Activated T-helper 1 cell treated with anti-CD3 and anti-CD28 coated beads, Interleukin-2, amount 50 U/mL, for 16 hours (primary cell): ENCODE measurements around the gene CINP.
"Not testable (repeated sequence)": the region's sequence is repeated elsewhere in the genome, so short reads cannot be mapped to it uniquely, and the experiment has no call there.

Source experiments
- DNase-seq, 2 donors: peaks; one replicate each; pipeline ENCODE4 v3.0.0-alpha.2; 2020; ENCODE audit warnings: low read depth in 1 of 2, low spot score in 1 of 2

The CINP gene

GRCh38 chr14:102321456-102322422, 41.0 kb downstream of the CINP start:
- DNase-seq, result no peak

DNA sequence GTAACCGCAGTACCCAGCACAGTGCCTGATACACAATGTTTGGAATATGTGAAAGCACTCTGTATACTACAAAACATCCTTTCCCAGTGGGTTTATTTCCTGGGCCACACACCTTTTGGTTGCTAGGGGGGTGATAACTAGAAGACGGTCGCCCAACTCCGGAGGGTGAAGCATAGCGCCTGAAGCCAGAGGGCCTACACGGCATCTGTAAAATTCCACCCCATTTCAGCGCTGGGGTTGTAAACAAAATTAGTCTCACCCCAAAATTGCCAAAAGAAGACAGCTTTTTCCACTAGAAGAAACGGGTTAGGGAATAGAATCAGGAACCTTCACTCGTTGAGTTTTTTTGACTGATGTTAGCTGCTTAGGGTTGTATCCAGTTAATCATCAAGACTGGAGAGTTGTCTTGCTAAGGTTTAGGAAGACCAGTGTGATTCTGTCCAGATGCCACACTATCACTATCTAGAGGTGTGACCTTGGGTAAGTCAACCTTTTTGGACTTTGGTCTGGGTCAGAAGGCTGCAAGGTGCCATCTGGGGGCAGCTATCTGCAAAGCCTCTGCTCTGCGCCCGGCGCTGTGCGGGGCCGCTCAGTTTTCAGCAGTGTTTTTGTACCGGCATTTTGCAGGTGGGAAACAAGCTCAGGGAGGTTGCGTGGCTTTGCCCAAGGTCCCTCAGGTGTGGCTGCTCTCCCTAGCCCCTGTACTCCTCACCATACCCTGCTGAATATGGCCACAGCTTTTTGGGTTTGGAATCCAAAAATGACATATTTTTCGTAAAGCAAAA, 41.8 kb downstream of the CINP start:
- DNase-seq, result no peak

DNA sequence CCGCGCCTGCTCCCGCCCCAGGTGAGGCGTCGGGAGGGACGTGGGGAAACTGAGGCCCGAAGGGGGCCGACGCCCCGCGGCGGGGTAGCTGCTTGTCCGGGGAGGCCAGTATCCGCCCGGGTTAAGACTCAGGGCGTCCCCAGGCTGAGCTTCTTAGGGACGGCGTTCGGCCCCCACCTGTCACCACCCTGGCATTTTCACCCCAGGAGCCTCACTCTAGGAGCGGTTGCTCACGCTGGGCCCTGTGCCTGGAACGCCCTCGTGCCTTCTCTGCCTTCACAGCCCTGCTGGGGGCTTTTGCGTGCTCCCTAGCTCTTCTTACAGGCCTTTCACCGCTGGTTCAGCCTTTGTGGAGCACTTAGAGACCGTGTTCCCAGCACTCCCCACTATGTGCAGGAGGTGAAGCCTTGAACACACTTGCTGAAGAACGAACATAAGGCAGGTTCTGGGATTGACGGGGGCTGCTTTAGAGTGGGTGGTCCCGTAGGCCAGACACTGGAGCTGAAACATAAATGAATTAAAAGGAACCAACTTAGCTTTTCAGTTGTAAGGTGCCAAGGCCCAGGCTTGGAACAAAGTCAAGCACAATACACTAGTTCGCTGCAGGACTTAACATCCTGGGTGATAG, 42.5 kb downstream of the CINP start:
- DNase-seq, result peak in 1 of 2 donors; percentile 25

DNA sequence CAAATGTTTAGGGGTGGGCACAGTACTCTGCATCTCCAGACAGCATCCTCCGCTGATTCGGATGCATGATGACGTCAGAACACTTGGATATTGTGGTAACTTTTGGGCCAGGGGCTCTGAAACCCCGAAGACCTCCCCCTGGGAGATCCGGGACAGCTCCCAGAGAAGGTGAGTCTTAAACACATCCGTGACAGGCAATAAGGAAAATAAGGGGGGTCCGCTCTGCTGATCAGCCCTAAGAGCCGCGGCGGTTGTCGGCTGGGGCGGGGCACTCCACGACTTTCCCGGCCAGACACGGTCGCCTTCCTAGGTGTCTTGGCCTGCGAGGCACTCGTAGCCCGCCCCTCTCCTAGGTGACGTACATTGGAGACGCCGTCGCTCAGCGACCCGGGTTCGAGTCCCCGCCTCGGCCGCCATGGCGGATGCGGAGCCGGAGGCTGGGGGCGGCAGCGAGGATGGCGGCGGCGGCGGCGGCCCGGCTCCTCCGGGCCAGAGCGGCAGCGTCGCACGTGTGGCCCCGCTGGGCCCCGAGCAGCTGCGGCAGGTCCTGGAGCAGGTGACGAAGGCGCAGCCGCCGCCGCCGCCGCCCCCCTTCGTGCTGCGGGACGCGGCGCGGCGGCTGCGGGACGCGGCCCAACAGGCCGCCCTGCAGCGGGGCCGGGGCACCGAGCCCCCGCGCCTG, 43.2 kb downstream of the CINP start, which contains the start of gene ZNF839:
Gene ZNF839, plus strand, starts transcription at position 396 of the 682 bp plus-strand sequence. Its CDS starts 20 bp downstream, at position 416.
- DNase-seq, result peak; percentile 90 to 92

- no peak for DNase-seq
Observed at GRCh38 chr14:102318781-102319276, 43.9 kb downstream of the CINP start.

DNA sequence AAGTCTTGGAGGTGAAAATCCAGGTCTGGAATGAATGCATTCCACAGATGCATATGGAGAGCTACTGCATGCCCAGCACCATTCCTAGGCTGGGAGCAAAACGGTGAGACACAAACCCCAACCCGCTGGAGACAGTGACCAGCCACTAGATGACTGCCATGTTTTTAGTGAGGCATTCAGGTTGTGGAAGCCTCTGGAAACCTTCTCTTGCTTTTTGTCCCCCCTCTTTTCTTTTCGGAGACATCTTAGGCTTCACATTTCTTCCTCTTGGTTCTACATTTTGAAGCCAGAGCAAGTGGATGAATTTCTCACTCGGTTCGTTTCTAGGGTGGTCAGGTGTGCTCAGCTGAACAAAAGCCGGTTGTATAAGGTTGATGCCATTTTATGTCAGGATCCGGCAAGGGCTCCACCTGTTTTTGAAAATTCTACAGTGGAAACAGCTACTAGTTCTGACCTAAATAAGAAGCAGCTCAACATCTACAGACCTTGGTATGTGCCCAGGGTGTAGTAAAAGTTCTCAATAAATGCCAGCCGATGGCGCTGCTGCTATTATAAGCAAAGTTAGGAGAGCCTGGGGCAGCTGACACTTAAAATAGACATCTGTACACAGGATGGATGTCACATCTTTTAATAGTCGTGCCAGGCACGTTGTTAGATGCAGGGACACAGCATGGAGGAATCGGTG, 45.0 kb downstream of the CINP start:
- no peak for DNase-seq

GRCh38 chr14:102316743-102317563, 45.7 kb downstream of the CINP start:
- peak; percentile 98 for DNase-seq

DNA sequence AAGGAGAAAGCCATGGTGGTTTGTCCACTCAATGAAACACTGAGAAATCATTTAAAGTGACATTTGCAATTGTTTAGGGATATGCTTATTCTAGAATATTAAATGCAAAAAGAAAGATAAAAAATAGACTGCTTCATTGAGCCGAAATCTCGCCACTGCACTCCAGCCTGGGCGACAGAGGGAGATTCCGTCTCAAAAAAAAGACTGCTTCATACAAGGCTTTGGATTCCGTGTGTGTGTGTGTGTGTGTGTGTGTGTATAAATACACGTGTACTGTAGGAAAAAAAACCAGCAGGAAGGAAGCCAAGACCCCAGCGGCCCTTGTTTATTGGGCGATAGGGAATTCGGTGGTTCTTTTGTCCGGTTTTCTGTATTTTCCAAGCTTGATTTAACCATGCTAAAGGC, 46.4 kb downstream of the CINP start:
- DNase-seq, result no peak

- no peak for DNase-seq
Observed at GRCh38 chr14:102315121-102315520, 47.6 kb downstream of the CINP start.

DNA sequence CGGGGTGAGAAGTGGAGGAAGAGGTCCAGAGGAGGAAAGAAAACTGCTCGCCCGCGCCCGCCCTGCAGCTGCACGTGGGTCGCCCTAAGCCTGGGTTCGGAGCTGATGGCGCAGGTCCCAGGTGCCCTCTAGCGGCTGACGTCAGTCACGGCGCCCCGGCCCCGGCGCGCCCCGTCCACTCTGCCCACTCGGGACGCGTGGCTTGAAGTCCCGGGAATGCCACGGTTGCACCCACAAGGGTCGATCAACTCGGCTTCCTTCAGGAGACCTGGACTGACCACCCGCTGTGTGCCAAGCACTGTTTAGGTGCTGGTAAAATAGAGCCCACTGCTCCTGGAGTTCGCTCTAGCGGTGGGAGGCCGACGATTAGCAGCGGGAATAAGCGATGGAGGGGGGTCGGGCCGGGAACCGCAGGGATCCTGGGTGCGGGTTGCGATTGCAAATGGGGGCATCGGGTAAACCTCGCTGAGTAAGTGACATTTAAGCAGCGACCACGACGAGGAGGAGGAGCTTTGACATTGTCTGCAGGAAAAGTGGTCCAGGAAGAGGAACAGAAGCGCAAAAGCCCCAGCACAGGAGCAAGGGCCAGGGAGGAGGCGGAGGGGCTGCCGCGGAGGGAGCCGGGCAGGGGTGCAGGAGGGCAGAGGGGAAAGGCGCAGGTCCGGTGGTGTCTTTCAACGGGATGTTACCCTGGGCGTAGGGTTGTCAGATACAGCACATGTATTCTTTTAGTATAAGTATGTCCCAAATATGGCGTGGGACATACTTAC, 48.3 kb downstream of the CINP start:
- DNase-seq, result peak; percentile 70 to 71

- DNase-seq, result peak; percentile 93 to 97
Observed at GRCh38 chr14:102304611-102305506, 57.8 kb downstream of the CINP start, which contains the start of gene MOK. TSS of gene MOK (minus strand) at chr14:102305164. CDS start at chr14:102304968, 196 bp downstream.

DNA sequence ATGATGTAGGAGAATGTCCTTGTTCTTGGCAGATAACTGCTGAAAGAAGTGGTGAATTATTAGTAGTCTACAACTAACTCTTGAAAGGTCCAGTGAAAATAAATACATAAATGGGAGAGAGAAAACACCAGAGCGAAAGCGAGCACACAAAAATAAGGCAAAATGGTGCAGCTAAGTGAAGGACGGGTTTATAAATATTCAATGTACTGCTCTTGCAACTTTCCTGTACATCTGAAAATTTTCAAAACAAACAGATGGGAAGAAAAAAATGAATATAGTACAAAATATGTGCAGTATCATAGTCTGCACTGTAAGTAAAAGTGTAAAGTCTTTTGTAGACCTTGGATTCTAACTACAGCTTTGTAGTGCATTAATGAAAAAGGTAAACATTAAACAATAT, 59.0 kb downstream of the CINP start:
- DNase-seq, result no peak

- DNase-seq, result not testable (repeated sequence)
Observed at GRCh38 chr14:102298303-102299070, 64.2 kb downstream of the CINP start.
